ENCODE results near the gene JMJD8.

Gene JMJD8

GRCh38 chr16:674968-675883 is 8.9 kb downstream of the JMJD8 start, which contains the start of gene RHBDL1:
TSS of gene RHBDL1 (plus strand) at chr16:675671. CDS start at chr16:675791, 120 bp downstream.
- FAIRE-seq, result no peak

- FAIRE-seq, result no peak
Observed at GRCh38 chr16:674214-674881, 9.8 kb downstream of the JMJD8 start.

GRCh38 chr16:673399-673991 is 10.6 kb downstream of the JMJD8 start:
- FAIRE-seq, result no peak

GRCh38 chr16:672851-673250 is 11.3 kb downstream of the JMJD8 start:
- FAIRE-seq, result no peak

- FAIRE-seq, result no peak
Observed at GRCh38 chr16:672371-672770, 11.8 kb downstream of the JMJD8 start.

- no peak for FAIRE-seq
Observed at GRCh38 chr16:671353-672131, 12.6 kb downstream of the JMJD8 start.

GRCh38 chr16:670485-671352 is 13.4 kb downstream of the JMJD8 start:
- no peak for FAIRE-seq

GRCh38 chr16:669666-670065 is 14.5 kb downstream of the JMJD8 start:
- no peak for FAIRE-seq

- FAIRE-seq, result no peak
Observed at GRCh38 chr16:668519-669171, 15.5 kb downstream of the JMJD8 start.

GRCh38 chr16:667780-668518 is 16.2 kb downstream of the JMJD8 start, which contains the start of gene RHOT2:
TSS of gene RHOT2 (plus strand) at chr16:668132. CDS start at chr16:668200, 68 bp downstream.
- no peak for FAIRE-seq

GRCh38 chr16:667113-667779 is 16.9 kb downstream of the JMJD8 start:
- no peak for FAIRE-seq

GRCh38 chr16:666572-666971 is 17.6 kb downstream of the JMJD8 start:
- FAIRE-seq, result no peak

- no peak for FAIRE-seq
Observed at GRCh38 chr16:662597-662996, 21.5 kb downstream of the JMJD8 start.

GRCh38 chr16:662095-662494 is 22.0 kb downstream of the JMJD8 start:
- no peak for FAIRE-seq

GRCh38 chr16:661184-661821 is 22.8 kb downstream of the JMJD8 start:
- no peak for FAIRE-seq

- no peak for FAIRE-seq
Observed at GRCh38 chr16:660459-661183, 23.5 kb downstream of the JMJD8 start.

- no peak for FAIRE-seq
Observed at GRCh38 chr16:660132-660458, 24.0 kb downstream of the JMJD8 start.

GRCh38 chr16:659618-660017 is 24.5 kb downstream of the JMJD8 start:
- FAIRE-seq, result no peak
